CD4-positive, alpha-beta memory T cell (primary cell): Measurements from ENCODE around the gene ARPP21. TPM values are rescaled to one million over a fixed set of nuclear protein-coding genes. Genes with fewer than 3 reads are reported as not detected.

Experiments
- CTCF ChIA-PET: fragments of 350-600 bp; sonication (Branson Sonifier 250); formaldehyde crosslinking; loops from one replicate; lab custom pipeline; 2021; ENCODE audit warnings: inconsistent platforms; ENCODE audit not compliant: partially characterized antibody; lab: Charles Lee
- POLR2A ChIA-PET: fragments of 350-600 bp; sonication (Branson Sonifier 250); formaldehyde crosslinking; loops from one replicate; lab custom pipeline; 2021; ENCODE audit not compliant: partially characterized antibody; lab: Charles Lee
- DNase-seq, 5 donors: peaks; one replicate each; pipeline versions ENCODE4 v3.0.0 to v3.0.0-alpha.2; 2020 to 2022; ENCODE audit warnings: mixed read lengths in 1 of 5
- H3K27ac ChIP-seq: one replicate; pipeline ENCODE4 v1.7.0; 2013; ENCODE audit warnings: low read depth, low read length
- H3K27me3 ChIP-seq: 2 replicates; pipeline ENCODE4 v1.7.0; 2013; ENCODE audit warnings: mild to moderate bottlenecking, low read length, moderate library complexity; ENCODE audit not compliant: insufficient read depth
- H3K36me3 ChIP-seq: 2 replicates; pipeline ENCODE4 v1.7.0; 2013; ENCODE audit warnings: mild to moderate bottlenecking, low read length, moderate library complexity; ENCODE audit not compliant: insufficient read depth
- H3K4me1 ChIP-seq: 2 replicates; pipeline ENCODE4 v1.7.0; 2013; ENCODE audit warnings: mild to moderate bottlenecking, low read length, moderate library complexity; ENCODE audit not compliant: insufficient read depth
- H3K4me3 ChIP-seq, 2 donors: one replicate each; pipeline ENCODE4 v1.7.0; 2013; ENCODE audit warnings: low read length in 2 of 2, mild to moderate bottlenecking in 1 of 2
- H3K9me3 ChIP-seq, 2 donors: one replicate each; pipeline ENCODE4 v1.7.0; 2013; ENCODE audit warnings: low read length in 2 of 2, control low read depth in 1 of 2; ENCODE audit not compliant: control insufficient read depth in 1 of 2
- H3K27ac Mint-ChIP-seq, 7 donors: one replicate each; pipeline ENCODE4 v1.8.0; 2020 to 2021; ENCODE audit warnings: mixed read lengths in 7 of 7, mild to moderate bottlenecking in 6 of 7, inconsistent platforms in 3 of 7, moderate library complexity in 3 of 7
- H3K27me3 Mint-ChIP-seq, 2 donors: one replicate each; pipeline ENCODE4 v1.8.0; 2020 to 2021; ENCODE audit warnings: mixed read lengths in 2 of 2
- H3K36me3 Mint-ChIP-seq, 2 donors: one replicate each; pipeline ENCODE4 v1.8.0; 2020 to 2021; ENCODE audit warnings: mixed read lengths in 2 of 2, inconsistent platforms in 1 of 2, mild to moderate bottlenecking in 1 of 2
- H3K4me1 Mint-ChIP-seq, 4 donors: one replicate each; pipeline ENCODE4 v1.8.0; 2020 to 2021; ENCODE audit warnings: mixed read lengths in 4 of 4, mild to moderate bottlenecking in 1 of 4
- H3K4me3 Mint-ChIP-seq, 8 donors: one replicate each; pipeline ENCODE4 v1.8.0; 2020 to 2021; ENCODE audit warnings: mixed read lengths in 8 of 8, mild to moderate bottlenecking in 7 of 8, moderate library complexity in 6 of 8, inconsistent platforms in 3 of 8
- H3K9me3 Mint-ChIP-seq, 8 donors: one replicate each; pipeline ENCODE4 v1.8.0; 2020 to 2021; ENCODE audit warnings: mixed read lengths in 8 of 8, mild to moderate bottlenecking in 5 of 8, inconsistent platforms in 3 of 8, moderate library complexity in 1 of 8
- intact Hi-C: fragments of 100-400 bp; cut with micrococcal nuclease; formaldehyde crosslinking; loops from one replicate; pipeline ENCODE4 v1.15.1; 2023
- polyA plus RNA-seq, 2 donors: library from polyadenylated mRNA; unstranded; fragments of 300-500 nt; fragmentation: Illumina TruSeq; gene quantifications; one replicate each; pipeline ENCODE4 v1.2.3, GENCODE V29; 2021
- total RNA-seq, 2 experiments: library from RNA; stranded (reverse); gene quantifications; one replicate each; pipeline ENCODE4 v1.2.3, GENCODE V29; 2021

ARPP21 gene
- total and polyA plus RNA-seq, 4 experiments from 2014 or later, result not detected

DNA sequence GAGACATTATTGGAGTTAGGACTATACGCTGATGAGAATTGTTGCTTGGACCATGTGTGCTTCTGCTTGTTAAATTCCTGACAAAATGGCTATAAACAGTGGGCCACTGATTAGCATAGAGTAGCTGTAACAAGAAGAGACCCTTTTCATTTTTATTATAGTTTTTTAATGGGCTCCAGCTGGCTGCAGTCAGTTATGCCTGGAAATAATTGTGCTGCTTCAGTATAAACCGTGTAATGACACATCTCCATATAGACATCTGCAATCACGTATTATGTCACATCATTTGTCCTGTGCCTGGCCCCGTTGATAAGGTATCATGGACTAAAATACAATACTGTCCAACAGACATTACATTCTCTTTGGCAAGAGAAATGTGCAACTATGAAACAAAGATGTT, 50.9 kb downstream of the ARPP21 start:
- no peak overlapping the region for H3K4me3 Mint-ChIP-seq
- H3K27ac Mint-ChIP-seq, result no peak overlapping the region
- H3K9me3 Mint-ChIP-seq, result peaks cover 0 to 3% (median 0%) of the 10 kb centered on the region in 8 donors

DNA sequence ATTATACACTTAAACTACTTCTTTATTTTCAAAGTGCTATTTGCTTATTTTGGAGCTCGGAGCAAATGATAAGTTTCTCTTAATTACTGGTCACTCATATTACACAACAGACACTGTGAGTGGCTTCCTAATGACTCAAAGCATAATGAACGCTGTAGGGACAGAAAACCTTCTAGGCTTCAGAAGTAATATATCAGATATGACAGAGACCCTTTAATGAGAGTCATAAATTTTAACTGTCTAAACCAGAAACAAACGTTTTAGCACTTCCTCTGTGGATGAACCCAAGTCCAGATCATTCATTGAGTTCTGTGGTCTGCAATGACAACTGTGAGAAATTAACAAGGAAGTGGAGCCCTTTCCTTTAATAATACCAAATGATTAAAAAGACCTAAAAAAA, 66.6 kb downstream of the ARPP21 start:
- ChIA-PET POLR2A (no interaction called here), CTCF (no interaction called here)
- Mint-ChIP-seq H3K27ac (no peak overlapping the region), H3K27me3 (no peaks in the 10 kb centered on the region), H3K4me1 (no peaks in the 10 kb centered on the region), H3K9me3 (peaks cover 0 to 4% (median 0%) of the 10 kb centered on the region in 8 donors), H3K36me3 (no peaks in the 10 kb centered on the region), H3K4me3 (no peak overlapping the region)
- H3K4me3 ChIP-seq, result no peak overlapping the region
- intact Hi-C loops, result no loop called here
- H3K27ac ChIP-seq, result no peak overlapping the region
- no peaks in the 10 kb centered on the region for H3K27me3 ChIP-seq
- H3K36me3 ChIP-seq, result no peaks in the 10 kb centered on the region
- H3K9me3 ChIP-seq, result no peaks in the 10 kb centered on the region
- no peak for DNase-seq
- no peaks in the 10 kb centered on the region for H3K4me1 ChIP-seq

More for the DNA sequence above, 50.9 kb downstream of the ARPP21 start:
- CTCF ChIA-PET, result no interaction called here
- no peaks in the 10 kb centered on the region for H3K4me1 Mint-ChIP-seq
- H3K27ac ChIP-seq, result no peak overlapping the region
- POLR2A ChIA-PET, result no interaction called here
- no peaks in the 10 kb centered on the region for H3K27me3 ChIP-seq
- no peaks in the 10 kb centered on the region for H3K36me3 Mint-ChIP-seq
- no peaks in the 10 kb centered on the region for H3K27me3 Mint-ChIP-seq
- no peak overlapping the region for H3K4me3 ChIP-seq
- H3K9me3 ChIP-seq, result no peaks in the 10 kb centered on the region
- intact Hi-C loops, result no loop called here
- H3K36me3 ChIP-seq, result no peaks in the 10 kb centered on the region
- H3K4me1 ChIP-seq, result no peaks in the 10 kb centered on the region
- DNase-seq, result no peak

DNA sequence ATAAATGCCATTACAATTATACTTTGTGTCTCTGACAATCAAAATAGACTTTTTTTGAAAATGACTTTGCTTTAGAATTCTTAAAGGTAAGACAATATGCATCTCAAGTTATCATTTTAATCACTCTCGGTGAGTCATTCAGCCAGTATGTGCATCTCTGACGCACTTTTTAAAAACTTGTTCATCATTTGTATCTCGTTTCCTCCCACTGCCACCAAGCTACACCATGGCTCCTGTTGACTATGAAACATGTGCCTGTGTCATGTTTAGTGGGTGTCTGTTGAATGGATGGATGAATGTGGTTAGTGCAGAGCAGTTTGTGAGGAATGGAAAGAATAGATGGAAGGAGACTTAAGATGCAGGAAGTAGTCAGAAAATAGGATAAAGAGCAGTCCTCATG, 68.6 kb downstream of the ARPP21 start:
- intact Hi-C loops, result no loop called here
- no peaks in the 10 kb centered on the region for H3K36me3 ChIP-seq
- no peak overlapping the region for H3K27ac Mint-ChIP-seq

DNA sequence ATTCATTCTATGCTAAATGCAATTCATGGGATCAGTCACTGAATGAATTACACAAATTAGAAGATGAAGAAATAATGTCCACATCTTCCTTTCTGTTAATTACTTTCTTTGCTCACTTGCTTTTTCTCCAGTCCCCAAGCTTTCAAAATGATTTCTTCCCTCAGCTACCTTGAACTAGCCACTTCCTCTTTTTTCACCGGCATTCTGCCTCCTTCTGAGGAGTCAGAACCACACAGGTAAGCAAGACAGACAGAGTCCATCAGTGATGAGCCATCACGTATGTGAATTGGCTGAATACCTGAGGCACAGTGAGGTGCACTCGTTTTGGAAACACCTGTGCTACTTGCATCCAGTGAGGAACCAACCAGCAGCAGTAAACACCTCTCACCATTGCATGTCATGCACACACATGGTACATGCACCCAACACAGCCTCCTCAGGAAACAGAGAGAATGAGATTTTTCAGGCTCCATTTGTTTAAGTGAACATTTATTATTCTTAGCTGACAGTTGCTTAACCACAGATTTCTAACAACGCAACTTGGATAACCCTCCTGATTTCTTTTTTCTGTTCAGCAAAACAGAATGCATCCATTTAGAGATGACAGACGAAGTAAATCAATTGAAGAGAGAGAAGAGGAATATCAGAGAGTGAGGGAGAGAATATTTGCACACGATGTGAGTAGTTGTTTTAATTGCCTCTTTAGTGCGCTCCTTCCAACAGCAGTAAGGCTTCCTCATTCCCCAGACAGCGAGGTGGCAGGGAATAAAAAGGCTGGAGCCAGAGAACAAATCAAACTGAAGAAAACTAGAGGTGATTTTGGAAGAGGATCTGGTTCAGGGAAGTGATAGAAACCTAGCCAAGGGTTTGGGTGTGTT, 69.3 kb downstream of the ARPP21 start:
- ChIA-PET CTCF (no interaction called here), POLR2A (no interaction called here)
- no peaks in the 10 kb centered on the region for H3K36me3 Mint-ChIP-seq
- no peak overlapping the region for H3K4me3 Mint-ChIP-seq
- peaks cover 0 to 4% (median 0%) of the 10 kb centered on the region in 8 donors for H3K9me3 Mint-ChIP-seq
- no peaks in the 10 kb centered on the region for H3K27me3 Mint-ChIP-seq
- no peaks in the 10 kb centered on the region for H3K4me1 Mint-ChIP-seq
- no peaks in the 10 kb centered on the region for H3K9me3 ChIP-seq
- H3K27ac Mint-ChIP-seq, result no peak overlapping the region
- no peaks in the 10 kb centered on the region for H3K4me1 ChIP-seq
- H3K27ac ChIP-seq, result no peak overlapping the region
- intact Hi-C loops, result no loop called here
- H3K27me3 ChIP-seq, result no peaks in the 10 kb centered on the region
- H3K4me3 ChIP-seq, result no peak overlapping the region
- no peaks in the 10 kb centered on the region for H3K36me3 ChIP-seq
- DNase-seq, result no peak

More for the DNA sequence above, 68.6 kb downstream of the ARPP21 start:
- CTCF ChIA-PET, result no interaction called here
- H3K4me3 ChIP-seq, result no peak overlapping the region
- Mint-ChIP-seq H3K36me3 (no peaks in the 10 kb centered on the region), H3K27me3 (no peaks in the 10 kb centered on the region), H3K4me1 (no peaks in the 10 kb centered on the region), H3K4me3 (no peak overlapping the region), H3K9me3 (peaks cover 0 to 4% (median 0%) of the 10 kb centered on the region in 8 donors)
- H3K9me3 ChIP-seq, result no peaks in the 10 kb centered on the region
- POLR2A ChIA-PET, result no interaction called here
- no peaks in the 10 kb centered on the region for H3K4me1 ChIP-seq
- no peaks in the 10 kb centered on the region for H3K27me3 ChIP-seq
- DNase-seq, result no peak
- no peak overlapping the region for H3K27ac ChIP-seq

DNA sequence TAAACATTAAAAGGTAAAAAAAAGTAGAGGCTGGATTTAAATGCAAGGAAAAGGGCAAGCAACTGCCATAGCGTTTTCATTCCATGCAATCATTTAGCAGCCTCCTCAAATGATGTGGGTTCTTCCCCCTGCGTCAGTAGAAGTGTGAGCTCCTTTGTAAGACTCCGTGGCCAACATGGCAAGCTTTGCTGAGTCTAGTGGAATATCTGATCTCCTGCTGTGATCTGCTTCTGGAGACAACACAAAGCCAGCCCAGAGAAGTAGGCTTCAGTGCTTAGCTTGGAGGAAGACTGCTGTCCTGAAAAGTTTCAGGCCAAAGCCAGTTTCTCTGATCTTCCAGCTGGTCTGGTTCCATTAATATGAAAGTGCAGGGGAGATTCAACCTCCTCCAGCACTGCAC, 70.4 kb downstream of the ARPP21 start:
- Histone ChIP-seq H3K27ac (no peak overlapping the region), H3K36me3 (no peaks in the 10 kb centered on the region), H3K27me3 (no peaks in the 10 kb centered on the region), H3K4me3 (no peak overlapping the region), H3K9me3 (no peaks in the 10 kb centered on the region), H3K4me1 (no peaks in the 10 kb centered on the region)
- intact Hi-C loops, result no loop called here
- Mint-ChIP-seq H3K27ac (no peak overlapping the region), H3K9me3 (peaks cover 0 to 4% (median under 1%) of the 10 kb centered on the region in 8 donors), H3K4me1 (no peaks in the 10 kb centered on the region), H3K36me3 (no peaks in the 10 kb centered on the region), H3K27me3 (no peaks in the 10 kb centered on the region), H3K4me3 (no peak overlapping the region)
- POLR2A ChIA-PET, result no interaction called here
- no peak for DNase-seq
- CTCF ChIA-PET, result no interaction called here

DNA sequence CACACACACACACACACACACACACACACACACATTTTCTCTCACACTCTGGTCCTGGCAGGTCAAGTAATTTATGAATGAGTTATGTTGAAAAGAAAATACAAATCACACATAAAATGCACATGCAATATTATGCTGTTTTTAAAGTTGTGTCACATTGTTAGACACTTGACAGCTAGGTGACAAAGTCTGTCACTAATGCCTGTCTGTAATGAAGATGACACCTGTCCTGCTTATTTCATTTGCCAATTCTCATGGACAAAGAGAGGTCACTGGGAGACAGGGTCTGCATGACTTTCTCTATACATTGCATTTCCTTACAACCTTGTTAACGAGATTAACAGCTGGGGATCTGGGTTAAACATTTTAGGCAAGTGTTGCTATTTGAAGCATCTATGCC, 71.2 kb downstream of the ARPP21 start:
- Histone ChIP-seq H3K27ac (no peak overlapping the region), H3K9me3 (no peaks in the 10 kb centered on the region), H3K4me1 (no peaks in the 10 kb centered on the region), H3K36me3 (no peaks in the 10 kb centered on the region), H3K4me3 (no peak overlapping the region), H3K27me3 (no peaks in the 10 kb centered on the region)
- H3K36me3 Mint-ChIP-seq, result no peaks in the 10 kb centered on the region
- H3K27me3 Mint-ChIP-seq, result no peaks in the 10 kb centered on the region
- ChIA-PET CTCF (no interaction called here), POLR2A (no interaction called here)
- H3K27ac Mint-ChIP-seq, result no peak overlapping the region
- intact Hi-C loops, result no loop called here
- H3K9me3 Mint-ChIP-seq, result peaks cover 0 to 4% (median under 1%) of the 10 kb centered on the region in 8 donors
- H3K4me3 Mint-ChIP-seq, result no peak overlapping the region
- DNase-seq, result no peak
- H3K4me1 Mint-ChIP-seq, result no peaks in the 10 kb centered on the region

DNA sequence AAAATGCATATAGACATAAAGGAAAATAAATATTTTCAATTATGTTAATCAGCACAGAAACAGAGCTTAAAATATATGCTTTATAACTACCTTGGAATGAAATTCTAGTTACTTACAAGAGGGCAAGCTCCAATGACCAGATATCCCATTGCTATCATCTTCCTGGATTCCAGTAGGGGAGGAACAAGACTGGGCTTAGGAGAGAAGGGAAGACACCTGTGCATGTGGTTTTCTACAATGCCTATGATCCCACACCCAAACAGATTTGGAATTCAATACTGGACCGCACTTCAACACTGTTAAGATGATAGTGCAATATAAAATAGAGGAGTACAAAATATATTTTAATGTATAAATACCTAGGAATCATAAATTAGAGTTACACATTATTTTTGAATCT, 79.6 kb downstream of the ARPP21 start:
- H3K4me3 ChIP-seq, result no peak overlapping the region
- Mint-ChIP-seq H3K9me3 (peaks cover 0 to 5% (median 0%) of the 10 kb centered on the region in 8 donors), H3K27me3 (no peaks in the 10 kb centered on the region), H3K4me1 (no peaks in the 10 kb centered on the region), H3K4me3 (no peak overlapping the region), H3K36me3 (no peaks in the 10 kb centered on the region), H3K27ac (no peak overlapping the region)
- CTCF ChIA-PET, result no interaction called here
- H3K36me3 ChIP-seq, result no peaks in the 10 kb centered on the region
- H3K27me3 ChIP-seq, result no peaks in the 10 kb centered on the region
- intact Hi-C loops, result no loop called here
- no peak for DNase-seq
- POLR2A ChIA-PET, result no interaction called here
- H3K27ac ChIP-seq, result no peak overlapping the region
- no peaks in the 10 kb centered on the region for H3K4me1 ChIP-seq
- H3K9me3 ChIP-seq, result no peaks in the 10 kb centered on the region
